Brain microvascular endothelial cell (primary cell): ENCODE data around the gene SESN3.
"Not testable (repeated sequence)": the region's sequence is repeated elsewhere in the genome, so short reads cannot be mapped to it uniquely, and the experiment has no call there.

ENCODE experiments used
- DNase-seq: peaks from one replicate; pipeline ENCODE4 v3.0.0-alpha.2; 2020
- H3K27ac ChIP-seq: fragments of 250-450 bp; sonication (Bioruptor Pico); 2 replicates; pipeline ENCODE4 v1.5.1; 2020; ENCODE audit warnings: mild to moderate bottlenecking, moderate library complexity
- H3K27me3 ChIP-seq: fragments of 250-450 bp; sonication (Bioruptor Pico); replicated peaks from 2 replicates; pipeline ENCODE4 v1.5.1; 2020; ENCODE audit warnings: mild to moderate bottlenecking
- H3K36me3 ChIP-seq: fragments of 250-450 bp; sonication (Bioruptor Pico); replicated peaks from 2 replicates; pipeline ENCODE4 v1.5.1; 2020; ENCODE audit warnings: mild to moderate bottlenecking
- H3K4me3 ChIP-seq: 2 replicates; pipeline ENCODE4 v1.5.1; 2011; ENCODE audit warnings: low read depth, mild to moderate bottlenecking, control low read depth, low read length, moderate library complexity
- CTCF ChIP-seq: IDR thresholded peaks from 2 replicates; pipeline ENCODE4 v1.5.1; 2011; ENCODE audit warnings: low read depth, mild to moderate bottlenecking, moderate library complexity, low read length, control low read depth, inconsistent platforms; ENCODE audit errors: missing control alignments
- in situ Hi-C: cut with HindIII; loops from 2 replicates; pipeline ENCODE4 v1.10.0; 2017; ENCODE audit warnings: low sequenced_read_pairs, low pct_ligation_motif_present

SESN3 gene

GRCh38 chr11:95140397-95141033 is 90.5 kb downstream of the SESN3 start:
- H3K27ac ChIP-seq: no peak overlapping the region
- no peaks in the 10 kb centered on the region for H3K36me3 ChIP-seq
- TF ChIP-seq CTCF: no peak
- in situ Hi-C loops: no loop called here
- H3K27me3 ChIP-seq: no peaks in the 10 kb centered on the region
- H3K4me3 ChIP-seq: no peak overlapping the region
- DNase-seq: peak; percentile 87

- Histone ChIP-seq H3K4me3 (no peak overlapping the region), H3K27ac (no peak overlapping the region), H3K27me3 (no peaks in the 10 kb centered on the region), H3K36me3 (peaks cover 4% of the 10 kb centered on the region)
- no peak for DNase-seq
- in situ Hi-C loops: no loop called here
- TF ChIP-seq CTCF: peak; percentile 25
Measured at GRCh38 chr11:95138448-95138847, 92.6 kb downstream of the SESN3 start.

- no peak for DNase-seq
- no peak overlapping the region for H3K4me3 ChIP-seq
- H3K27me3 ChIP-seq: no peaks in the 10 kb centered on the region
- no peak overlapping the region for H3K27ac ChIP-seq
- H3K36me3 ChIP-seq: peaks cover 9% of the 10 kb centered on the region
- no peak for TF ChIP-seq CTCF
- in situ Hi-C loops: no loop called here
Measured at GRCh38 chr11:95137299-95137698, 93.7 kb downstream of the SESN3 start.

- H3K27ac ChIP-seq, in situ Hi-C loops, H3K27me3 ChIP-seq, H3K4me3 ChIP-seq, DNase-seq: not testable (repeated sequence)
- peaks cover 14% of the 10 kb centered on the region for H3K36me3 ChIP-seq
Measured at GRCh38 chr11:95136747-95137146, 94.3 kb downstream of the SESN3 start.

- Histone ChIP-seq H3K4me3 (no peak overlapping the region), H3K27ac (no peak overlapping the region), H3K36me3 (peaks cover 14% of the 10 kb centered on the region), H3K27me3 (no peaks in the 10 kb centered on the region)
- DNase-seq: no peak
- in situ Hi-C loops: no loop called here
- no peak for TF ChIP-seq CTCF
Measured at GRCh38 chr11:95135880-95136279, 95.1 kb downstream of the SESN3 start.

- no peak overlapping the region for H3K4me3 ChIP-seq
- H3K27me3 ChIP-seq: no peaks in the 10 kb centered on the region
- no peak for TF ChIP-seq CTCF
- no peak overlapping the region for H3K27ac ChIP-seq
- H3K36me3 ChIP-seq: peaks cover 14% of the 10 kb centered on the region
- in situ Hi-C loops: no loop called here
- no peak for DNase-seq
Measured at GRCh38 chr11:95135155-95135554, 95.8 kb downstream of the SESN3 start.
